ENCODE measurements around the gene XXYLT1. TPM values are rescaled to one million over a fixed set of nuclear protein-coding genes. Genes with fewer than 3 reads are reported as not detected.

The XXYLT1 gene
- total RNA-seq, 1 donor from 2014 or later, result 7.6 TPM

DNA sequence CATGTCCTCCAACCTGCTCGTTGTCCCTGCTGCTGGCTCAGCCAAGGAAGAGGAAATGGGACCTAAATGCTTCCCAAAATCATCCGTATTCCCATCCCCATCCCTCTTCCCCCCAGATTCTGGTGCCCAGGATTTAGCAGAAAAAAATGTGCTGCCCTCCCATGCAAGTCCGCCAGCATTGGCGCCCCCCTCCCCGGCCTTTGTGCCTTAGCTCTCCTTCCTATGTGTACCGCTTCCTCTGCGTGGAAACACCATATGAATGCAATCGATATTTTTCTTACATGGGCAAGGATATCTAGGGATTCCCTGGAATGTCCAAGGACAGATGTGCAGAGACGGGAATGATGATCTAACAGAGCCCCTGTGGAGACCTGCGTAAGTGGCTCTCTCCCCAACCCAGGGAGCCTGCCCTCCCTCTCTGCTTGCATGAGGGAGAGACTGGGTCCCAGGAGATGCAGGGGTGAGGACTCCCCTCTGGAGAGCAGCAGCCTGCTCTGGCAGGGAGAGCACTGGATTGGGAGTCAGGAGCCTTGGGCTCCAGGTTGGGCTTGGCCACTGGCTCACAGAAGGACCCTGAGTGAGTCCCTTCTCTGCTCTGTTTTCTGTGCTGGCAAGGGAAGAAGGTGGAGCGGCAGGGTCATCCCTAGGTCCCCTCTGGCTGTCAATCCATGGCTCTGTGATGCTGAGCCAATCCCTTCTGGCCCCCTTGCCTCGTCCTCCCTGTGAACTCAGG, 227.2 kb downstream of the XXYLT1 start:
- intact Hi-C loops (cut with micrococcal nuclease), result no loop called here
- Mint-ChIP-seq H3K4me1 (peaks cover 11% of the 10 kb centered on the region), H3K36me3 (ENCODE audit: low read depth) (no peaks in the 10 kb centered on the region), H3K27ac (no peak overlapping the region), H3K9me3 (no peaks in the 10 kb centered on the region), H3K27me3 (no peaks in the 10 kb centered on the region), H3K4me3 (no peak overlapping the region)
- ChIA-PET POLR2A (no interaction called here), CTCF (no interaction called here)
- TF ChIP-seq, protein P1, sequence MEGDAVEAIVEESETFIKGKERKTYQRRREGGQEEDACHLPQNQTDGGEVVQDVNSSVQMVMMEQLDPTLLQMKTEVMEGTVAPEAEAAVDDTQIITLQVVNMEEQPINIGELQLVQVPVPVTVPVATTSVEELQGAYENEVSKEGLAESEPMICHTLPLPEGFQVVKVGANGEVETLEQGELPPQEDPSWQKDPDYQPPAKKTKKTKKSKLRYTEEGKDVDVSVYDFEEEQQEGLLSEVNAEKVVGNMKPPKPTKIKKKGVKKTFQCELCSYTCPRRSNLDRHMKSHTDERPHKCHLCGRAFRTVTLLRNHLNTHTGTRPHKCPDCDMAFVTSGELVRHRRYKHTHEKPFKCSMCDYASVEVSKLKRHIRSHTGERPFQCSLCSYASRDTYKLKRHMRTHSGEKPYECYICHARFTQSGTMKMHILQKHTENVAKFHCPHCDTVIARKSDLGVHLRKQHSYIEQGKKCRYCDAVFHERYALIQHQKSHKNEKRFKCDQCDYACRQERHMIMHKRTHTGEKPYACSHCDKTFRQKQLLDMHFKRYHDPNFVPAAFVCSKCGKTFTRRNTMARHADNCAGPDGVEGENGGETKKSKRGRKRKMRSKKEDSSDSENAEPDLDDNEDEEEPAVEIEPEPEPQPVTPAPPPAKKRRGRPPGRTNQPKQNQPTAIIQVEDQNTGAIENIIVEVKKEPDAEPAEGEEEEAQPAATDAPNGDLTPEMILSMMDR (IDR thresholded peaks at IDR 0.05), result no peak
- no peak for ATAC-seq (ENCODE audit: low read depth)
- no peak for DNase-seq

DNA sequence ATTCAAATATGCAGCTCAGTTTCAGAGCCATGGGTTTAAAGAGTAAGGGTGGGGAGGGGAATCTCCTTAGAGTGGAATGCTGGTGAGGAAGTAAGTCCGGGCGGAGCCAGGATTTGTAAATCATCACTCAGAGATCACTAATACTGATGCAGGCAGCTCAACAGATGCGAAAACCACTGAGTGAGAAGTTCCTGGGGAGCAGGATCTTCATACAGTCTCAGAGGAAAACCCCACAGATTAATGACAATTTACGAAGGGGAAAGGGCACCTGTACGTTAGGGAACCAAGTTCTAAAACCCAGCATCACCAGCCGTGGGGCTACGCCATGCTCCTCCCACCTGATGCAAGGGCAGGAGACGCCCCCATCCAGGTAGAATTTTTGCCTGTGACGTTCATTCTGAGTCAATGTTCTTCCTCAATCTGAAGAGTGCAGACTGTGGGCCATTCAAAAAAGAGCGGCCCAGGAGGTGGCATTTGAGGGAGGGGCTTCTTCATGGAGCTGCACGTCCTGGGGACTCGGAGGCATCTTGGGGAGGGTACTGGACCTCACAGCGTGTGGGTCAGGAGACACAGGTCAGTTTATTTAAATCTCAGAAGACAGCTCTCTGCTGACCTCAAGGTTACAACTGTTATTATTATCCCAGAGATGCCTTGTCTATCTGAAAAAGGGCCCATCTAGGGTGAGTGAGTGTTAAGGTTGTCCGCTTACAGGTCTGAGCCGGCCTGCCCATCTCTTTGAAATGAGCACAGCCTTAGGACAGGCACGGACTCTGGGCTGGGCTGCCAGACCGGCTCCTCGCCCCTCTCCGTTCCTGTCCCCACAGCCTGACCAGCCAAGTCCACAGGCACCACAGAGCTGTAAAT, 228.0 kb downstream of the XXYLT1 start:
- ATAC-seq (ENCODE audit: low read depth) (no peak), DNase-seq (no peak)
- H3K4me1 Mint-ChIP-seq, result peaks cover 11% of the 10 kb centered on the region
- H3K27ac Mint-ChIP-seq, result no peak overlapping the region
- no peaks in the 10 kb centered on the region for H3K9me3 Mint-ChIP-seq
- no peak overlapping the region for H3K4me3 Mint-ChIP-seq
- H3K36me3 Mint-ChIP-seq (ENCODE audit: low read depth), result no peaks in the 10 kb centered on the region
- TF ChIP-seq, protein P1 (IDR thresholded peaks at IDR 0.05), result no peak
- no peaks in the 10 kb centered on the region for H3K27me3 Mint-ChIP-seq
- POLR2A ChIA-PET, result no interaction called here
- CTCF ChIA-PET, result no interaction called here
- intact Hi-C loops (cut with micrococcal nuclease), result no loop called here

DNA sequence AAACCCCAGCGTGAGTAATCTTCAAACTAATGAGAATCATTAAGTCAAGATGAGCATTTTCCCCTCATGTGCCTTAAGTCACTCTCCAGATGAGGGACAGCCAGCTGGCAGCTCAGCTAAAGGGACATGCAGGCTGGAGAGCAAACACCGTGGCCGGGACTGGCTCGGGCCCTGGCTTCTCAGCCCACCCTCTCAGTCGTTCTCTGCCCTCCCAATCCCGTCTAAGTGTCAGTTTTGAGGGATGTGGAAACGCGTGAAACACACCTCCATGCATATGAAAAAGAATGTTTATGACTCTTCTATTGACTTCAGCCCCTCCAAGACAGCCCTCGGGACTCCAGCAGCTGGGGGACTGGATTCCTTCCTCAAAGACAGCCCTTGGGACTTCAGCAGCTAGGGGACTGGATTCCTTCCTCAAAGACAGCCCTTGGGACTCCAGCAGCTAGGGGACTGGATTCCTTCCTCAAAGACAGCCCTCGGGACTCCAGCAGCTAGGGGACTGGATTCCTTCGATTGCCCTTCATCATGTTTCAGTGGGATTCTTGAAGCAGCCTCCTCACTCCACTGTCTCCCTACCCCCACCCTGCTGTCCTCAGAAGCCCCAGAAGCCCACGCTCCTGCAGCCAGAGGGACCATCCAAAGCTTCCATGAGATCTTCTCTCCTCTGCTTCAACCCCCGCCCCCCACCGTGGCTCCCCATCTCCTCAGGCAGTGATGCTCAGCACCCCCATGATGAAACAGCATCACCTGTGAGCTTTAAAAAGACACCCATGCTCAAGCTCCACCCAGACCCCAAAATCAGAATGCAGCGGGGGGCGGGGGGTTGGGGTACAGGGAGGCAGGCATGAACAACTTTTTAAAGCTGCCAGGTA, 228.9 kb downstream of the XXYLT1 start:
- H3K27ac Mint-ChIP-seq, result no peak overlapping the region
- CTCF ChIA-PET, result no interaction called here
- POLR2A ChIA-PET, result no interaction called here
- TF ChIP-seq, protein P1 (IDR thresholded peaks at IDR 0.05), result no peak
- H3K36me3 Mint-ChIP-seq (ENCODE audit: low read depth), result no peaks in the 10 kb centered on the region
- intact Hi-C loops (cut with micrococcal nuclease), result no loop called here
- no peak for DNase-seq
- no peaks in the 10 kb centered on the region for H3K27me3 Mint-ChIP-seq
- no peak for ATAC-seq (ENCODE audit: low read depth)
- H3K9me3 Mint-ChIP-seq, result no peaks in the 10 kb centered on the region
- H3K4me3 Mint-ChIP-seq, result no peak overlapping the region
- H3K4me1 Mint-ChIP-seq, result peaks cover 11% of the 10 kb centered on the region

DNA sequence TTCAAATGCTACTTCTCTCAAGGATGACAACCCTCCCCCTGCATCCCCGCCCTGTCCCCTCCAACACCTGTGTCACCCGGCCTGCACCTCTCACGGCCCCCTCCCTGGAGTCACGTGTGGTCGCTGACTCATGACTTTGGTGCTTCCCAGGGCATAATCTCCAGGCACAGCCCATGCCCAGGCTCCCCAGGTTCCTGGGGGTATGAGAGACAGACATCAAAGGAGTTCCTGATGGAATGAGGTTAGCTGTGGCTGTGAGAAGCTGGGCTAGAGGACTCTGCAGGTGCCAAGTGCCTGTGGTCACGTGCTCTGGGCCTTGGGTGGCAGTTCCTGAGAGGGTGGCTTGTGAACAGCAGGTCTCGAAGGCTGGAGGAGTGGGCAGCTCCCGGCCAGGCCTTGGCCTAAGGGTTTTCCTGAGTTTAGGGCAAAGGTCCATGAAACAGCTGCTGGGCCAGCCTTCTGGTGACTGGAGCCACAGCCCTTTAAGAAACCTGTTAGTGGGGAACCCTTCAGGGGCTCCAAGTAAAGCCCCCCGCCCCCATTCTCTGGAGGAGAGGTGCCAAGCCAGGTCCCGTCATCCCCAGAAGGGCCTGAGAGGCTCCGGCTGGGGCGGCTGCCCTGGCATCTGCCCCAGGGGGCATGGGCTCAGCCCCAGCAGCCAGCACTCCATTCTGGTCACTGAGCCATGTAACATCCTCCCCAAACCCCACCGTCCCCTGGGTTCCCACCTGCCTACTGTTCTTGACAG, 230.0 kb downstream of the XXYLT1 start:
- no peaks in the 10 kb centered on the region for H3K36me3 Mint-ChIP-seq (ENCODE audit: low read depth)
- no peaks in the 10 kb centered on the region for H3K27me3 Mint-ChIP-seq
- no peak for ATAC-seq (ENCODE audit: low read depth)
- H3K9me3 Mint-ChIP-seq, result peaks cover 2% of the 10 kb centered on the region
- TF ChIP-seq, protein P1 (IDR thresholded peaks at IDR 0.05), result no peak
- H3K4me3 Mint-ChIP-seq, result no peak overlapping the region
- CTCF ChIA-PET, result interaction anchor here (1.2 to 1.3 kb wide), 3 partner anchors 66 to 358 kb away, joined by 3 to 4 read pairs (median 3); no protein-coding TSS in a partner anchor
- H3K4me1 Mint-ChIP-seq, result peaks cover 11% of the 10 kb centered on the region
- no peak overlapping the region for H3K27ac Mint-ChIP-seq
- POLR2A ChIA-PET, result no interaction called here
- no peak for DNase-seq
- intact Hi-C loops (cut with micrococcal nuclease), result no loop called here

Data from activated B cell treated with CpG ODN at 0.5 μM for 24 hours (primary cell).